ENCODE results near the gene RAMP1.

Gene RAMP1

DNA sequence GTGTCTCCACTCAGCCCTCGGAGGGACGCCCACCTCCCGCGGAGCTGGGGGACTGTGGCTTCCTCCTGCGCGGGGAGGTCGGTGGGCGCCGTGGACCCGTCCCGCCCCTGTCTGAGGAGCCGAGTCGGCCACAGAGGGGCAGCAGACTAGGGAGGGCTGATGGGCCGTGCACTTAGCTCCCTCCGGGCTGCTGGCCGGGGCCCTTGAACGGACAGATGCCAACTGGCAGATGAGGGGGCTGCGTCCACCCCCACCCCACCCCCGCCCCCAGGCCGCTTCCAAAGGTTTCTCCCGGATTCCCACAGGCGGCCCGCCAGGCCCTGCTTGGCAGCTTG is 96.9 kb downstream of the RAMP1 start:
- no peak for DNase-seq

DNA sequence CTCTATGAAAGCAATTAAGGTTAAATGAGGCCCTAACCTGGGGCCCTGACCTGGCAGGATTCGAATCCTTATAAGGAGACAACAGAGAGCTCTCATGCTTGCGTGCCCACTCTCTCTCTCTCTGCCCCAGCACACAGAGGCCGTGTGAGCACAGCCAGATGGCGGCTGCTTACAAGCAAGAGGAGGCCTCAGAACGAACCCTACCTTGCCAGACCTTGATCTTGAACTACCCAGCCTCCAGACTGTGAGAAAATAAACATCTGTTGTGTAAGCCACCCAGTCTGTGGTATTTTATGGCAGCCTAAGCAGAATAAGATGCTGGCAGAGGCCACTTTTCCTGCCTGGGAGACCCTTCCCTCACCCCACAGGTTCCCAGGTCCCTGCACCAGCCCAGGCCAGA is 102.2 kb downstream of the RAMP1 start:
- DNase-seq = no peak

All from NCI-H1105 (cell line).